Endothelial cell of umbilical vein (primary cell): ENCODE measurements around the gene TNS1. TPM values are rescaled to one million over a fixed set of nuclear protein-coding genes. Genes with fewer than 3 reads are reported as not detected.

Experiments
- BruUV-seq: library from RNA; stranded (reverse); fragments of 400-500 nt; replicated peaks from 2 replicates; lab custom pipeline; 2021; lab: Mats Ljungman, UMichigan
- CTCF ChIA-PET: fragments of 300-600, 350-600 bp; sonication (Branson Sonifier 250); formaldehyde crosslinking; loops from one replicate; lab custom pipeline; 2021; ENCODE audit warnings: antibody characterized with exemption, inconsistent platforms; lab: Charles Lee
- POLR2A ChIA-PET: fragments of 300-600, 350-600 bp; sonication (Branson Sonifier 250); formaldehyde crosslinking; loops from one replicate; lab custom pipeline; 2021; ENCODE audit warnings: antibody characterized with exemption, inconsistent platforms; lab: Charles Lee
- DNase-seq: peaks from one replicate; pipeline ENCODE4 v3.0.0-alpha.2; 2011; ENCODE audit warnings: low read depth, low spot score
- FAIRE-seq: peaks from 2 replicates; lab custom pipeline; 2011; peaks lifted over from hg19 to GRCh38; lab: Jason Lieb, UNC
- H2AFZ ChIP-seq: 2 replicates; pipeline ENCODE4 v1.6.0; 2012; ENCODE audit warnings: low read depth, low read length, control low read depth, inconsistent platforms
- H3K27ac ChIP-seq: 2 replicates; pipeline ENCODE4 v1.5.1; 2011; ENCODE audit warnings: low read depth, mild to moderate bottlenecking, control low read depth, low read length, moderate library complexity; ENCODE audit not compliant: insufficient read depth
- H3K27me3 ChIP-seq, 2 experiments: 2 replicates each; pipeline versions ENCODE4 v1.6.0 to v1.6.1; 2011; ENCODE audit warnings: low read length in 2 of 2, mixed read lengths in 1 of 2; ENCODE audit not compliant: control insufficient read depth in 2 of 2, insufficient read depth in 2 of 2
- H3K36me3 ChIP-seq, 2 experiments: 2 replicates in 1 of 2; 3 replicates in 1 of 2; pipeline ENCODE4 v1.5.1; 2011; ENCODE audit warnings: low read length in 2 of 2, mild to moderate bottlenecking in 1 of 2, moderate library complexity in 1 of 2; ENCODE audit not compliant: control insufficient read depth in 2 of 2, insufficient read depth in 2 of 2; ENCODE audit errors: extremely low read depth in 1 of 2
- H3K4me1 ChIP-seq: 3 replicates; pipeline ENCODE4 v1.5.1; 2011; ENCODE audit warnings: mild to moderate bottlenecking, low read length; ENCODE audit not compliant: control insufficient read depth, insufficient read depth; ENCODE audit errors: extremely low read depth
- H3K4me2 ChIP-seq: 2 replicates; pipeline ENCODE4 v1.6.1; 2011; ENCODE audit warnings: low read length, control low read depth, mixed read lengths; ENCODE audit not compliant: insufficient read depth
- H3K4me3 ChIP-seq, 3 experiments: fragments of 200-600 bp in 1 of 3; sonication (generic), shearing (Covaris generic) in 1 of 3; replicated peaks in 1 of 3; 2 replicates each; pipeline ENCODE4 v1.5.1; 2011 to 2016; ENCODE audit warnings: control low read depth in 3 of 3, low read length in 3 of 3, mild to moderate bottlenecking in 2 of 3, inconsistent platforms in 1 of 3, low read depth in 1 of 3, moderate library complexity in 1 of 3; ENCODE audit not compliant: insufficient read depth in 1 of 3
- H3K79me2 ChIP-seq: 2 replicates; pipeline ENCODE4 v1.6.0; 2012; ENCODE audit warnings: low read length, inconsistent platforms; ENCODE audit not compliant: control insufficient read depth, insufficient read depth
- H3K9ac ChIP-seq: replicated peaks from 2 replicates; pipeline ENCODE3; 2011; ENCODE audit warnings: low read length, control low read depth; ENCODE audit not compliant: insufficient read depth; ENCODE audit errors: extremely low read depth
- H3K9me1 ChIP-seq: replicated peaks from 3 replicates; pipeline ENCODE4 v1.6.0; 2011; ENCODE audit warnings: mild to moderate bottlenecking, low read length; ENCODE audit not compliant: control insufficient read depth, insufficient read depth; ENCODE audit errors: extremely low read depth
- H3K9me3 ChIP-seq: replicated peaks from 2 replicates; pipeline ENCODE4 v1.5.1; 2012; ENCODE audit warnings: low read length, inconsistent platforms; ENCODE audit not compliant: control insufficient read depth, insufficient read depth
- H4K20me1 ChIP-seq: replicated peaks from 2 replicates; pipeline ENCODE3; 2011; ENCODE audit warnings: mild to moderate bottlenecking, low read length; ENCODE audit not compliant: control insufficient read depth, insufficient read depth; ENCODE audit errors: extremely low read depth
- EZH2 ChIP-seq: IDR thresholded peaks from 2 replicates; pipeline ENCODE4 v1.6.1; 2012; ENCODE audit warnings: borderline replicate concordance, low read depth, mild to moderate bottlenecking, moderate library complexity, low read length, inconsistent platforms; ENCODE audit not compliant: severe bottlenecking
- FOS ChIP-seq: IDR thresholded peaks from 2 replicates; pipeline ENCODE4 v1.6.1; 2011; ENCODE audit warnings: mild to moderate bottlenecking, low read length, moderate library complexity, borderline replicate concordance; ENCODE audit not compliant: insufficient read depth
- GATA2 ChIP-seq: IDR thresholded peaks from 2 replicates; pipeline ENCODE4 v1.7.0; 2011; ENCODE audit warnings: low read depth, mild to moderate bottlenecking, moderate library complexity, mixed read lengths, low read length; ENCODE audit not compliant: insufficient read length, insufficient read depth
- JUN ChIP-seq: IDR thresholded peaks from 2 replicates; pipeline ENCODE4 v1.6.1; 2011; ENCODE audit warnings: borderline replicate concordance, low read depth; ENCODE audit not compliant: insufficient read length, insufficient read depth
- MYC ChIP-seq: IDR thresholded peaks from one replicate; pipeline ENCODE4 v1.6.1; 2011; ENCODE audit warnings: mild to moderate bottlenecking, low read depth, low read length
- POLR2A ChIP-seq: IDR thresholded peaks from 2 replicates; pipeline ENCODE4 v1.6.1; 2012; ENCODE audit warnings: low read depth, mild to moderate bottlenecking, control low read depth, low read length
- POLR2AphosphoS5 ChIP-seq: IDR thresholded peaks from 2 replicates; pipeline ENCODE4 v1.6.1; 2012; ENCODE audit warnings: low read depth, mild to moderate bottlenecking, control low read depth, low read length, moderate library complexity; ENCODE audit not compliant: insufficient read depth
- dilution Hi-C: fragments of 300-500 bp; cut with MboI; formaldehyde crosslinking; loops from one replicate; pipeline ENCODE4 v1.15.0; 2019; ENCODE audit warnings: low sequenced_read_pairs; ENCODE audit not compliant: extremely low pct_ligation_motif_present
- intact Hi-C: fragments of 100-400 bp; cut with micrococcal nuclease; formaldehyde crosslinking; loops from one replicate; pipeline ENCODE4 v1.10.0; 2022
- polyA plus RNA-seq, 4 experiments: library from polyadenylated mRNA; depleted of rRNA in 3 of 4; stranded (reverse) in 3 of 4; unstranded in 1 of 4; fragments of >200 nt; gene quantifications; 2 replicates each; pipeline versions ENCODE4 v1.2.1 to v1.2.3, GENCODE V29; 2011 to 2012; ENCODE audit warnings: missing spikeins in 1 of 4
- total RNA-seq: library from RNA; stranded (reverse); gene quantifications from 2 replicates; pipeline ENCODE4 v1.2.3, GENCODE V29; 2021
- TF ChIP-seq, protein P1 (sequence below): IDR thresholded peaks from 2 replicates; pipeline ENCODE4 v1.6.1; 2011; ENCODE audit not compliant: insufficient read depth, insufficient read length
- TF ChIP-seq, protein P2 (sequence below), 2 donors: IDR thresholded peaks; 1 replicate in 1 of 2; 2 replicates in 1 of 2; pipeline ENCODE4 v1.5.1; 2011; ENCODE audit warnings: low read length in 2 of 2, mild to moderate bottlenecking in 2 of 2, moderate library complexity in 2 of 2, control low read depth in 1 of 2, inconsistent platforms in 1 of 2, low read depth in 1 of 2; ENCODE audit not compliant: insufficient read depth in 1 of 2; ENCODE audit errors: extremely low read depth in 1 of 2

The TNS1 gene
- total and polyA plus RNA-seq, 2 donors (not counting 3 experiments of a cell fraction or from before 2014, with no cell fraction given), result 11.0 to 52.1 TPM

GRCh38 chr2:217790681-217791392 is 212.0 kb downstream of the TNS1 start:
- intact Hi-C loops, result no loop called here
- FAIRE-seq, result peak; percentile 48
- no peak overlapping the region for H3K27ac ChIP-seq
- no peaks in the 10 kb centered on the region for H4K20me1 ChIP-seq
- no peaks in the 10 kb centered on the region for H3K9me3 ChIP-seq
- no TSS peak for BruUV-seq
- peak; percentile 17 for DNase-seq
- H3K27me3 ChIP-seq, result no peaks in the 10 kb centered on the region
- no peaks in the 10 kb centered on the region for H3K79me2 ChIP-seq
- CTCF ChIA-PET, result interaction anchor here (1.1 to 10.3 kb wide), 13 partner anchors 9 to 284 kb away, joined by 3 to 341 read pairs (median 6); no protein-coding TSS in a partner anchor
- H3K36me3 ChIP-seq, result no peaks in the 10 kb centered on the region
- dilution Hi-C loops, result no loop called here
- no peaks in the 10 kb centered on the region for H3K9me1 ChIP-seq
- POLR2A ChIA-PET, result no interaction called here
- no peaks in the 10 kb centered on the region for H3K4me1 ChIP-seq
- TF ChIP-seq MYC (no peak), JUN (no peak), EZH2 (no peak), FOS (peak; percentile 66)
- TF ChIP-seq, protein P1, sequence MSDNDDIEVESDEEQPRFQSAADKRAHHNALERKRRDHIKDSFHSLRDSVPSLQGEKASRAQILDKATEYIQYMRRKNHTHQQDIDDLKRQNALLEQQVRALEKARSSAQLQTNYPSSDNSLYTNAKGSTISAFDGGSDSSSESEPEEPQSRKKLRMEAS, result no peak
- no peak overlapping the region for H3K4me2 ChIP-seq
- H2AFZ ChIP-seq, result no peak overlapping the region
- H3K9ac ChIP-seq, result no peak overlapping the region
- H3K4me3 ChIP-seq, result no peak overlapping the region

GRCh38 chr2:217790195-217790594 is 212.6 kb downstream of the TNS1 start:
- CTCF ChIA-PET, result interaction anchor here (0.7 to 10.3 kb wide), 17 partner anchors 10 to 256 kb away, joined by 3 to 341 read pairs (median 5); no protein-coding TSS in a partner anchor

More at GRCh38 chr2:217790195-217790594, 212.6 kb downstream of the TNS1 start:
- no peak for FAIRE-seq
- Histone ChIP-seq H3K9ac (no peak overlapping the region), H3K36me3 (no peaks in the 10 kb centered on the region), H3K4me1 (no peaks in the 10 kb centered on the region), H3K27ac (no peak overlapping the region), H3K4me3 (no peak overlapping the region), H3K9me3 (no peaks in the 10 kb centered on the region), H3K9me1 (no peaks in the 10 kb centered on the region), H2AFZ (no peak overlapping the region), H3K27me3 (no peaks in the 10 kb centered on the region), H3K4me2 (no peak overlapping the region), H4K20me1 (no peaks in the 10 kb centered on the region), H3K79me2 (no peaks in the 10 kb centered on the region)
- BruUV-seq, result no TSS peak
- intact Hi-C loops, result no loop called here
- dilution Hi-C loops, result no loop called here
- no peak for TF ChIP-seq GATA2
- TF ChIP-seq JUN, result no peak
- TF ChIP-seq, protein P1, result no peak
- TF ChIP-seq MYC, result no peak
- no peak for TF ChIP-seq POLR2A
- TF ChIP-seq FOS, result no peak
- no peak for TF ChIP-seq EZH2
- TF ChIP-seq, protein P2, sequence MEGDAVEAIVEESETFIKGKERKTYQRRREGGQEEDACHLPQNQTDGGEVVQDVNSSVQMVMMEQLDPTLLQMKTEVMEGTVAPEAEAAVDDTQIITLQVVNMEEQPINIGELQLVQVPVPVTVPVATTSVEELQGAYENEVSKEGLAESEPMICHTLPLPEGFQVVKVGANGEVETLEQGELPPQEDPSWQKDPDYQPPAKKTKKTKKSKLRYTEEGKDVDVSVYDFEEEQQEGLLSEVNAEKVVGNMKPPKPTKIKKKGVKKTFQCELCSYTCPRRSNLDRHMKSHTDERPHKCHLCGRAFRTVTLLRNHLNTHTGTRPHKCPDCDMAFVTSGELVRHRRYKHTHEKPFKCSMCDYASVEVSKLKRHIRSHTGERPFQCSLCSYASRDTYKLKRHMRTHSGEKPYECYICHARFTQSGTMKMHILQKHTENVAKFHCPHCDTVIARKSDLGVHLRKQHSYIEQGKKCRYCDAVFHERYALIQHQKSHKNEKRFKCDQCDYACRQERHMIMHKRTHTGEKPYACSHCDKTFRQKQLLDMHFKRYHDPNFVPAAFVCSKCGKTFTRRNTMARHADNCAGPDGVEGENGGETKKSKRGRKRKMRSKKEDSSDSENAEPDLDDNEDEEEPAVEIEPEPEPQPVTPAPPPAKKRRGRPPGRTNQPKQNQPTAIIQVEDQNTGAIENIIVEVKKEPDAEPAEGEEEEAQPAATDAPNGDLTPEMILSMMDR (IDR thresholded peaks at IDR 0.05; ENCODE audit: extremely low read depth in 1 of 2, insufficient read depth in 1 of 2, low read depth in 1 of 2, low read length in 2 of 2), result no peak
- TF ChIP-seq POLR2AphosphoS5, result no peak
- POLR2A ChIA-PET, result no interaction called here
- no peak for DNase-seq
